GM21423 (cell line): ENCODE measurements around the gene PLEKHG3.
"Not testable (repeated sequence)": the region's sequence is repeated elsewhere in the genome, so short reads cannot be mapped to it uniquely, and the experiment has no call there.

Source experiments
- ATAC-seq: cut with Tn5 transposase; IDR thresholded peaks from one replicate; pipeline ENCODE4 v1.9.1; 2021; ENCODE audit warnings: mild to moderate bottlenecking, moderate library complexity; ENCODE audit not compliant: unreplicated experiment

Gene PLEKHG3

DNA sequence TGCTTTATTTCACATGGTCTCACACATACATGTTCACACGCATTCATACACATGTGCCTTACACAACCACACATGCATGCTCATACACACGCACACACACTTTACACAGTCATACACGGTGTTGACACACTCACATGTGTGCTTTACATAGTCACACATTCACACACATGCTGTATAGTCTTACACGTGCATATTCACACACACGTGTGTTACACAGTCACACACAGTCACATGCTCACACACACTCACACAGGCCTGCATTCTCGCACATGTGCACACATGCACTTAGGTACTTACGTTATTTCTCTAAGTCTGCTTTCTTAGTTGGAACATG lies 18.0 kb upstream of the PLEKHG3 start:
- no peak for ATAC-seq

DNA sequence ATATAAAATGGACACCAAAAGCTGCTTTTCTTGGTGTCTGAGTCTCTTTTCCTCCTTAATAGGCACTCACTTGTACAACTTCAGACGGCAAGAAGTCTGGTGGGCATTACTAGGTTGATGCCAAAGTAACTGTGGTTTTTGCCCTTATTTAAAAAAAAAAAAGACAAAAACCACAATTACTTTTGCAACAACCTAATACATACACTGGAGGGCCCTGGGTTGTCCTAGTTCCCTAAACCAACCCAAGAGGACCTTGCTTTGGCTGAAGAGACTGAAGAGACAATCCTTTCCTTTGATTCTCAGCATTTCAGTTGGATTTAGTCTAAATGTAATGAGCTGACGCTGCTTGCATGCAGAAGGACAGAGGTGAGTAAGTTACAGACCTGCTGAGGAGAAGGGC lies 16.2 kb upstream of the PLEKHG3 start:
- ATAC-seq: no peak

DNA sequence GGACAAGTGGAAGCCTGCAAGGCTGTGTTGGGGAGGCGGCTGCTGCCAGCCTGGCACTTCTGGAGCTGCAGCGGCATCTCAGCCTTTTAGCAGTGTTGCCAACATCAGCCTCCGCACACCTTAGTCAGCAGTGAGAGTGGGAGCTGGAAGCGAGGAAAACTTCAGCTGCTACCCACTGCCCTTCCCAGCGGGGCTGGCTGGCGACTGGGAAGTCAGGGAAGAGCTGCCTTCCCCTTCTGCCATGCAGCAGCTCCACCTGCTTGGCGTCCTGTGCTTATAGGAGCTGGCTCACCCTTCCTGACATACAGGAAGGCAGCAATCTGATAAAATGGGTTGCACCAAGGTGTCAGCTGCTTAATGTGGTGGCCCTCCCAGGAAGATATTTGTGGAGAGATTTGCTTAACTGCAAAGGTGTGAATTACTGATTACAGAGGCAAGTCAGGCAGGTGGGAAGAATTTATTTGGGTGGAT lies 15.4 kb upstream of the PLEKHG3 start:
- ATAC-seq: no peak

DNA sequence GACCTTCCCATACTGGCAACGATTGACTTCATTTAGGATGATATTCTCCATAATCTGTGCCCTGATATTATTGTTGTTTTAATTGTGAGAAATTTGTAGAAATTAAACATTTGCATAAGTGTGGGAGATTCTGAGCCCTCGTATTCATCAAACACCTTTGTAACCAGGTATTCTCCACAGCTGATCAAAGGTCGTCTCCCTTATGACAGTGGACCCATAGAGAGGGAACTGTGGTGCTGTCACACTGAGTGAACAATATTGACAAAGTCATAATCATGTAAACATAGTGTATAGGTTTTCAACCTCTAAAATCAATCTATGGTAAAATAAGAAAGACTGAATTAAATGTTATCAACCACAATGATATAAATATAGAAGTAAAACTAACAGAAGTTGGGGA lies 14.9 kb upstream of the PLEKHG3 start:
- ATAC-seq: no peak

- ATAC-seq: not testable (repeated sequence)
These were observed 13.6 kb upstream of the PLEKHG3 start for GRCh38 chr14:64690607-64691006.

DNA sequence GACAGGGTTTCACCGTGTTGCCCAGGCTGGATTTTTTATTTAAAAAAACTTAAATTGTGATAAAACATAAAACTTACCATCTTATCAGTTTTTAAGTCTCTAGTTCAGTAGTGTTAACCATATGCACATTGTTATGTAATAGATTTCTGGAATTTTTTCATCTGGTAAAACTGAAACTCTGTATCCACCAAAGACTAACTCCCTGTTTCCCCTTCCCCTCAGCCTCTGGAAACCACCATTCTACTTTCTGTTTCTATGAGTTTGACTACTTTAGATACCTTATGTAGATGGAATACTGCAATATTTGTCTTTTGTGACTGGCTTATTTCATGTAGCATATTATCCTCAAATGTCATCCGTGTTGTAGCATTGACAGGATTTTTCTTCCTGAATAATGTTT lies 12.8 kb upstream of the PLEKHG3 start:
- ATAC-seq: no peak

GRCh38 chr14:64692189-64692985 lies 11.8 kb upstream of the PLEKHG3 start:
- no peak for ATAC-seq

- ATAC-seq: no peak
These were observed 11.0 kb upstream of the PLEKHG3 start for GRCh38 chr14:64692986-64693809.

- ATAC-seq: no peak
These were observed 10.4 kb upstream of the PLEKHG3 start for GRCh38 chr14:64693810-64694165.

GRCh38 chr14:64695071-64695470 lies 9.2 kb upstream of the PLEKHG3 start:
- ATAC-seq: no peak

- ATAC-seq: no peak
These were observed 7.8 kb upstream of the PLEKHG3 start for GRCh38 chr14:64696355-64696857.

DNA sequence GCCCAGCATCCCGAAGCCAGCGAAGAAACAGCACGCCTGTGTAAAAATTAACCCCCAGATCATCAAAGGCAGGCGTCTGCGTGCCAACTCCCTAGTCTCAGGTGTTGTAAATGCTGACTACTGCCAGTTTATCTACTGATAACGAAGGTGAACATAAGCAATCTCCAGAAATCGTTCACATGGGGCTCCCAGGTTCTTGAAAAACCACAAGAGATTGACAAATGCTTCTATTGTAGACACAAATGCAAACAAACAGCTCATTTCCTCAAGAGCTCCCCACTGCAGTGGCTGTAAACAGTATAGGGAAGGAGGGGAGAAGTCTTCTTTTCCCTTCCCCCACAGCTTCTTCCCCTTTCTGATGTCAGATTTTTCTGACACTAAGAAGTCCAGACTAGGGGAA lies 5.3 kb upstream of the PLEKHG3 start:
- ATAC-seq: no peak

DNA sequence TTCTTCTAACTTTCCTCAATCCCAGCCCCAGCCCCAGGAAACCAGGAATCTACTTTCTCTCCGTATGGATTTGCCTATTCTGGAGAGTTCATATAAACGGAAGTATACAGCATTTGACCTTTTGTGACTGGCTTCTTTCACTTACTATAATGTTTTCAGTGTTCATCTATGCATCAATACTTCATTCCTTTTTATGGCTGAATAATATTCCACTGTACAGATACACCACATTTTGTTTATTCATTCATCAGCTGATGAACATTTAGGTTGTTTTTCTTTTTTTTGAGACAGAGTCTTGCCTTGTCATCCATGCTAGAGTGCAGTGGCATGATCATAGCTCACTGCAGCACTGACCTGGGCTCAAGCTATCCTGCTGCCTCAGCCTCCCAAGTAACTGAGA lies 3.9 kb upstream of the PLEKHG3 start:
- ATAC-seq: no peak

DNA sequence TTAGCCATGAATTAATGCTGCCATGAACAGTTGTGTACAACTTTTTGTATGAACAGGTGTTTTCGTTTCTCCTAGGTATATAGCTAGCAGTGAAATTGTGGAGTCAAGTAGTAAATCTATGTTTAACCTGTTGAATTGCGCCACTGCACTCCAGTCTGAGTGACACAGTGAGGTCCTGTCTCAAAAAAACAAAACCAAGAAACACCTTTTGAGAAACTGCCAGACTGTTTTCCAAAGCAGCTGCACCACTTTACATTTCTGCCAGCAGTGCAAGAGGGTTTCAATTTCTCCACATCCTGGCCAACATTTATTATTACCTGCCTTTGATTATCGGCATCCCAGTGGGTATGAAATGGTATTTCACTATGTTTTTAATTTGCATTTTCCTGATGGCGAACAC lies 3.3 kb upstream of the PLEKHG3 start:
- ATAC-seq: no peak

DNA sequence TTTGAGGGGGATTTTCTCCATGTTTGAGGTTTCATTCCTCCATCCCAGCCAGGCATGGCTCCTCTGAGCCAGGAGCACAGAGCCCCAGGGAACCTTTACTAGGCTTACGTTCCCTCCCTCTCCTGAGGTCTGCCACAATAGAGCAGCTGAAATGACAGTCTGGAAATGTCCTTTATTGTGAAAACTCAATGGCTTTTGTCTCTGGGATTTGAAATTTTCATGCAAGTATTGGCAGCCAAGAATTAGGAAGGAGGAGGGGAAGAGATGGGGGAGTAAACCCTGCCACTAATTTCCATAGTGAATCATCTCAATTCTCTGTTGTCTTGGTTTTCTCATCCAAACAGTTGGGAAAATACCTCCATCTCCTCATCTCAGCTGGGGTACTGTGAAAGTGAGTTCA lies 2.6 kb upstream of the PLEKHG3 start:
- ATAC-seq: no peak

DNA sequence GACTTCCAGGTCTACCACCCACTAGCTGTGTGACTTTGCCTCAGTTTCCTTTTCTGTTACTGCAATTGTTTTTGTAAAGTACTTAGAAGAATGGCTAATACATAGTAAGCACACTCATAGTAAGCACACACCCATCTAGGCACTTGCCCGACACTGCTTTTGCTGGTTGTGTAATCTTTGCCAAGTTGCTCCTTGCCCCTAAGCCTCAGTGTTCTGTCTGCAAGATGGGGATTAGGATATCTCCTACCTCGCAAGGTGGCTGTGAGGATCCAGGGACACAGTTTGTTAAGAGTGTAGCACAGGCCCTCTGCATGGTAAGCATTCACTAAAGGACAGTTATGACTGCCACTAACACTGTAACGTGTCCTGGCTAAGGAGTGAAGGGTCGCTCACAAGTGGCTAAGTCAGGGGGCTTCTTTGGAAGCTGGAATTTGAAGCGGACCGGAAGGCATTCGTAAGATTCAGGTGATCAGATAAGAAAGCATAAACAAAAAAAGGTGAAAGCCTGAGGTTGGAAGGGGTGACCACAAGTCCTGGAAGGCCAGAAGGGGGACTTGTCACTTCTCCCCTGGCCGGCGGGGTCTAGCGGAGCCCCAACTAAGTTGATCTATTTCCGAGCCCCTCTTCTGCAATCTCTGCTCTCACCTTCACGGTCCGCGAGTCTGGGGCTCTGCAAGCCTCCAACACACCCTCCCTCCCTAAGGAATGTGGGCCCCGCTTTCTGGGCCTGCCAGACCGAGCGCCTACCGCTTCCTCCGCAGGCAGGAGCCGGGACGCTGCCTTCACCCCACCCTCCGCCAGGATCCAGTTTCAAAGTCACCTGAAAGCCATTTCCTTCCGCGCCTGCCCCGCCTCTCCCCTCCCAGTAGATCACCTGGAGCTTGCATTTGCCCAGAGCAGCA lies 1.5 kb upstream of the PLEKHG3 start:
- no peak for ATAC-seq

GRCh38 chr14:64703395-64704142 lies 655 bp upstream of the PLEKHG3 start:
- no peak for ATAC-seq

GRCh38 chr14:64704743-64705380 lies 638 bp downstream of the PLEKHG3 start:
- no peak for ATAC-seq

- ATAC-seq: no peak
These were observed 1.3 kb downstream of the PLEKHG3 start for GRCh38 chr14:64705381-64706118.
